WTC11 (cell line): Measurements from ENCODE around the gene MEGF9. TPM values are rescaled to one million over a fixed set of nuclear protein-coding genes. Genes with fewer than 3 reads are reported as not detected.

Experiments
- ATAC-seq: fragments of 200-7000 bp; cut with Tn5 transposase; 2 replicates; pipeline ENCODE4 v1.10.0; 2021; ENCODE audit warnings: mild to moderate bottlenecking, moderate library complexity
- CTCF ChIA-PET: fragments of 300-600 bp; sonication (Branson Sonifier 250); formaldehyde crosslinking; loops from one replicate; lab custom pipeline; 2021; ENCODE audit warnings: antibody characterized with exemption; lab: Charles Lee
- POLR2A ChIA-PET: fragments of 350-600 bp; sonication (Branson Sonifier 250); formaldehyde crosslinking; loops from one replicate; lab custom pipeline; 2021; ENCODE audit warnings: antibody characterized with exemption; lab: Charles Lee
- DNase-seq: peaks from one replicate; pipeline ENCODE4 v3.0.0; 2021; ENCODE audit warnings: low spot score
- H3K27ac Mint-ChIP-seq: 2 replicates; pipeline ENCODE4 v1.8.0; 2021; ENCODE audit warnings: mixed read lengths
- H3K27me3 Mint-ChIP-seq: 2 replicates; pipeline ENCODE4 v1.8.0; 2021; ENCODE audit warnings: low read depth, mild to moderate bottlenecking, moderate library complexity, mixed read lengths
- H3K36me3 Mint-ChIP-seq: 2 replicates; pipeline ENCODE4 v1.8.0; 2021; ENCODE audit warnings: mixed read lengths
- H3K4me1 Mint-ChIP-seq: 2 replicates; pipeline ENCODE4 v1.8.0; 2022; ENCODE audit warnings: mixed read lengths
- H3K4me3 Mint-ChIP-seq: 2 replicates; pipeline ENCODE4 v1.8.0; 2021; ENCODE audit warnings: mild to moderate bottlenecking, moderate library complexity, mixed read lengths
- H3K9me3 Mint-ChIP-seq: 2 replicates; pipeline ENCODE4 v1.8.0; 2021; ENCODE audit warnings: mixed read lengths
- FOXP1 ChIP-seq: sonication (generic); formaldehyde crosslinking; IDR thresholded peaks from 2 replicates; pipeline ENCODE4 v1.8.0; 2022; ENCODE audit warnings: missing genetic modification reagents, mild to moderate bottlenecking, moderate library complexity, borderline replicate concordance
- GTF2I ChIP-seq: fragments of 250-450 bp; sonication (Bioruptor Pico); conservative IDR thresholded peaks from 2 replicates; pipeline ENCODE4 v1.4.0; 2021; ENCODE audit warnings: mild to moderate bottlenecking
- IRF2 ChIP-seq: sonication (generic); formaldehyde crosslinking; IDR thresholded peaks from 2 replicates; pipeline ENCODE4 v1.8.0; 2022; ENCODE audit warnings: low read depth, missing genetic modification reagents, borderline replicate concordance
- MYBL2 ChIP-seq: sonication (generic); formaldehyde crosslinking; IDR thresholded peaks from 2 replicates; pipeline ENCODE4 v1.8.1; 2023; ENCODE audit warnings: mild to moderate bottlenecking, moderate library complexity, missing genetic modification reagents
- NFATC4 ChIP-seq: fragments of 250-450 bp; sonication (Bioruptor Pico); IDR thresholded peaks from 2 replicates; pipeline ENCODE4 v1.9.0; 2021; ENCODE audit warnings: mild to moderate bottlenecking
- PRRX2 ChIP-seq: fragments of 250-450 bp; sonication (Bioruptor Pico); IDR thresholded peaks from 2 replicates; pipeline ENCODE4 v1.8.0; 2021; ENCODE audit warnings: mild to moderate bottlenecking
- SP1 ChIP-seq: sonication (generic); formaldehyde crosslinking; conservative IDR thresholded peaks from 2 replicates; pipeline ENCODE4 v1.8.1; 2022; ENCODE audit warnings: missing genetic modification reagents
- STAT6 ChIP-seq: sonication (generic); formaldehyde crosslinking; conservative IDR thresholded peaks from 2 replicates; pipeline ENCODE4 v1.8.1; 2023; ENCODE audit warnings: mild to moderate bottlenecking, low read depth, missing genetic modification reagents, moderate library complexity
- TEAD1 ChIP-seq: sonication (generic); formaldehyde crosslinking; IDR thresholded peaks from 2 replicates; pipeline ENCODE4 v1.8.0; 2022; ENCODE audit warnings: mild to moderate bottlenecking, missing genetic modification reagents
- TP53 ChIP-seq: sonication (generic); formaldehyde crosslinking; IDR thresholded peaks from 2 replicates; pipeline ENCODE4 v1.8.1; 2023; ENCODE audit warnings: mild to moderate bottlenecking, missing genetic modification reagents
- ZNF138 ChIP-seq: sonication (generic); formaldehyde crosslinking; conservative IDR thresholded peaks from 2 replicates; pipeline ENCODE4 v1.8.1; 2022; ENCODE audit warnings: mild to moderate bottlenecking, moderate library complexity, missing genetic modification reagents
- ZNF396 ChIP-seq: fragments of 250-450 bp; sonication (Bioruptor Pico); IDR thresholded peaks from 2 replicates; pipeline ENCODE4 v1.8.0; 2021; ENCODE audit warnings: mild to moderate bottlenecking, moderate library complexity, borderline replicate concordance
- ZNF416 ChIP-seq: fragments of 250-450 bp; sonication (Bioruptor Pico); IDR thresholded peaks from 2 replicates; pipeline ENCODE4 v1.9.0; 2021; ENCODE audit warnings: mild to moderate bottlenecking, inconsistent platforms
- total RNA-seq: library from RNA; stranded (reverse); gene quantifications from 3 replicates; pipeline ENCODE4 v1.2.3, GENCODE V29; 2021
- TF ChIP-seq, protein P1 (sequence below): fragments of 200-600 bp; IDR thresholded peaks from 2 replicates; pipeline ENCODE4 v1.8.0; 2022; ENCODE audit warnings: antibody characterized with exemption
- TF ChIP-seq, protein P2 (sequence below): sonication (generic); formaldehyde crosslinking; IDR thresholded peaks from 2 replicates; pipeline ENCODE4 v1.8.1; 2022; ENCODE audit warnings: low read depth, missing genetic modification reagents, borderline replicate concordance
- TF ChIP-seq, protein P3 (sequence below): sonication (generic); formaldehyde crosslinking; IDR thresholded peaks from 2 replicates; pipeline ENCODE4 v1.8.1; 2023; ENCODE audit warnings: mild to moderate bottlenecking, missing genetic modification reagents
- TF ChIP-seq, protein P4 (sequence below): fragments of 250-450 bp; sonication (Bioruptor Pico); IDR thresholded peaks from 2 replicates; pipeline ENCODE4 v1.9.0; 2021; ENCODE audit warnings: moderate library complexity, mild to moderate bottlenecking, inconsistent platforms, borderline replicate concordance

The MEGF9 gene
- total RNA-seq, 1 experiment from 2014 or later = 0.92 TPM

- peak; percentile 19 for ATAC-seq
- H3K4me3 Mint-ChIP-seq = peak overlapping the region; percentile 76
- peaks cover 41% of the 10 kb centered on the region for H3K27me3 Mint-ChIP-seq
- peaks cover 17% of the 10 kb centered on the region for H3K4me1 Mint-ChIP-seq
- DNase-seq = peak; percentile 43
- H3K27ac Mint-ChIP-seq = no peak overlapping the region
- ChIA-PET POLR2A (interaction anchor here (0.7 kb wide), 1 partner anchor 78 kb away, joined by 3 read pairs; the partner anchor contains the start of gene FBXW2), CTCF (interaction anchor here (1.3 to 5.4 kb wide), 4 partner anchors 15 to 345 kb away, joined by 3 to 46 read pairs (median 4); no protein-coding TSS in a partner anchor)
- H3K36me3 Mint-ChIP-seq = no peaks in the 10 kb centered on the region
- no peaks in the 10 kb centered on the region for H3K9me3 Mint-ChIP-seq
- TF ChIP-seq SP1 (CRISPR knock-in tag) = 0 out of 2 replicates have a peak, but pooled peaks have one; percentile 24
- TF ChIP-seq STAT6 (CRISPR knock-in tag) = no peak
- TF ChIP-seq ZNF396 (CRISPR knock-in tag) = no peak
- TF ChIP-seq MYBL2 (CRISPR knock-in tag) = no peak
- TF ChIP-seq, protein P1, sequence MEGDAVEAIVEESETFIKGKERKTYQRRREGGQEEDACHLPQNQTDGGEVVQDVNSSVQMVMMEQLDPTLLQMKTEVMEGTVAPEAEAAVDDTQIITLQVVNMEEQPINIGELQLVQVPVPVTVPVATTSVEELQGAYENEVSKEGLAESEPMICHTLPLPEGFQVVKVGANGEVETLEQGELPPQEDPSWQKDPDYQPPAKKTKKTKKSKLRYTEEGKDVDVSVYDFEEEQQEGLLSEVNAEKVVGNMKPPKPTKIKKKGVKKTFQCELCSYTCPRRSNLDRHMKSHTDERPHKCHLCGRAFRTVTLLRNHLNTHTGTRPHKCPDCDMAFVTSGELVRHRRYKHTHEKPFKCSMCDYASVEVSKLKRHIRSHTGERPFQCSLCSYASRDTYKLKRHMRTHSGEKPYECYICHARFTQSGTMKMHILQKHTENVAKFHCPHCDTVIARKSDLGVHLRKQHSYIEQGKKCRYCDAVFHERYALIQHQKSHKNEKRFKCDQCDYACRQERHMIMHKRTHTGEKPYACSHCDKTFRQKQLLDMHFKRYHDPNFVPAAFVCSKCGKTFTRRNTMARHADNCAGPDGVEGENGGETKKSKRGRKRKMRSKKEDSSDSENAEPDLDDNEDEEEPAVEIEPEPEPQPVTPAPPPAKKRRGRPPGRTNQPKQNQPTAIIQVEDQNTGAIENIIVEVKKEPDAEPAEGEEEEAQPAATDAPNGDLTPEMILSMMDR = no peak
- TF ChIP-seq IRF2 (CRISPR knock-in tag) = no peak
- no peak for TF ChIP-seq ZNF416
- TF ChIP-seq TEAD1 (CRISPR knock-in tag) = no peak
Observed at GRCh38 chr9:120715389-120715924, 1.2 kb upstream of the MEGF9 start.

DNA sequence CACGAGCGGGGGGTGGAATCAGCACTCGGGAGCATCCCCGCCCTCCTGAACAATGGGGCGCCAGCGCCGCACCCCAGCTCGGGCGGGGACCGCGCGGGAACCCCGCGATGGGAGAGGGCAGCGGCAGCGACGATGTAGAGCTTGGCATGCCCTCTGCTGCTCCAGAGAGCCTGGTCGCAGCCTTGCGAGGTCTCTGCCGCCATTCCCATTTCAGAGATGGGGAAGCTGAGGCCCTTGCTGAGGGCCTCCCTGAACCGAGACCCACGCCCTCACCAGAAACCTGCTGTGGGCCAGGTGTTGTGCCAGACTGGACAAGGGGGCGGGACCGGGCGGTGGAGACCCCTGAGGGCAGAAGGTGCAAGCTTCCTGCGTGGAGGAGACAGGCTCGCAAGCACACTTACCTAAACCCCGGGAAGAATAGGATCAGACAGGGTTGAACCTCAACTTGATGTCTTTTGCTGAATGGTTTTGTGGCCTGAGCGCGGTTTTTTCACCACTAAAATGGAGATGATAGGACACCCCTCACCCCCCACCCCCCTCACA is 647 bp upstream of the MEGF9 start:
- TF ChIP-seq, protein P2, sequence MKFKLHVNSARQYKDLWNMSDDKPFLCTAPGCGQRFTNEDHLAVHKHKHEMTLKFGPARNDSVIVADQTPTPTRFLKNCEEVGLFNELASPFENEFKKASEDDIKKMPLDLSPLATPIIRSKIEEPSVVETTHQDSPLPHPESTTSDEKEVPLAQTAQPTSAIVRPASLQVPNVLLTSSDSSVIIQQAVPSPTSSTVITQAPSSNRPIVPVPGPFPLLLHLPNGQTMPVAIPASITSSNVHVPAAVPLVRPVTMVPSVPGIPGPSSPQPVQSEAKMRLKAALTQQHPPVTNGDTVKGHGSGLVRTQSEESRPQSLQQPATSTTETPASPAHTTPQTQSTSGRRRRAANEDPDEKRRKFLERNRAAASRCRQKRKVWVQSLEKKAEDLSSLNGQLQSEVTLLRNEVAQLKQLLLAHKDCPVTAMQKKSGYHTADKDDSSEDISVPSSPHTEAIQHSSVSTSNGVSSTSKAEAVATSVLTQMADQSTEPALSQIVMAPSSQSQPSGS (CRISPR knock-in tag) = no peak
- peak; percentile 28; the same call in 1 of the 2 replicates for TF ChIP-seq FOXP1 (CRISPR knock-in tag)
- TF ChIP-seq, protein P3, sequence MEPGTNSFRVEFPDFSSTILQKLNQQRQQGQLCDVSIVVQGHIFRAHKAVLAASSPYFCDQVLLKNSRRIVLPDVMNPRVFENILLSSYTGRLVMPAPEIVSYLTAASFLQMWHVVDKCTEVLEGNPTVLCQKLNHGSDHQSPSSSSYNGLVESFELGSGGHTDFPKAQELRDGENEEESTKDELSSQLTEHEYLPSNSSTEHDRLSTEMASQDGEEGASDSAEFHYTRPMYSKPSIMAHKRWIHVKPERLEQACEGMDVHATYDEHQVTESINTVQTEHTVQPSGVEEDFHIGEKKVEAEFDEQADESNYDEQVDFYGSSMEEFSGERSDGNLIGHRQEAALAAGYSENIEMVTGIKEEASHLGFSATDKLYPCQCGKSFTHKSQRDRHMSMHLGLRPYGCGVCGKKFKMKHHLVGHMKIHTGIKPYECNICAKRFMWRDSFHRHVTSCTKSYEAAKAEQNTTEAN (CRISPR knock-in tag) = peak; percentile 58; the same call in 1 of the 2 replicates
- no peak for TF ChIP-seq NFATC4 (CRISPR knock-in tag)
- 0 out of 2 replicates have a peak, but pooled peaks have one; percentile 21 for TF ChIP-seq PRRX2 (CRISPR knock-in tag)
- peak; percentile 76; the same call in 1 of the 2 replicates for TF ChIP-seq MYBL2 (CRISPR knock-in tag)
- peak; percentile 96 for TF ChIP-seq GTF2I (CRISPR knock-in tag)
- TF ChIP-seq, protein P4, sequence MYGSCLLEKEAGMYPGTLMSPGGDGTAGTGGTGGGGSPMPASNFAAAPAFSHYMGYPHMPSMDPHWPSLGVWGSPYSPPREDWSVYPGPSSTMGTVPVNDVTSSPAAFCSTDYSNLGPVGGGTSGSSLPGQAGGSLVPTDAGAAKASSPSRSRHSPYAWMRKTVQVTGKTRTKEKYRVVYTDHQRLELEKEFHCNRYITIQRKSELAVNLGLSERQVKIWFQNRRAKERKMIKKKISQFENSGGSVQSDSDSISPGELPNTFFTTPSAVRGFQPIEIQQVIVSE (CRISPR knock-in tag) = no peak
- TF ChIP-seq ZNF138 (CRISPR knock-in tag) = 0 out of 2 replicates have a peak, but pooled peaks have one; percentile 22
- TF ChIP-seq ZNF416 = no peak
- TF ChIP-seq TP53 (CRISPR knock-in tag) = no peak
- DNase-seq = peak; percentile 27
- ChIA-PET POLR2A (interaction anchor here (0.5 to 0.7 kb wide), 2 partner anchors 59 to 78 kb away, joined by 3 to 4 read pairs; partner anchors contain the start of gene FBXW2), CTCF (interaction anchor here (1.3 to 5.4 kb wide), 4 partner anchors 16 to 345 kb away, joined by 3 to 46 read pairs (median 4); no protein-coding TSS in a partner anchor)
- no peak overlapping the region for H3K27ac Mint-ChIP-seq
- no peaks in the 10 kb centered on the region for H3K9me3 Mint-ChIP-seq
- no peaks in the 10 kb centered on the region for H3K36me3 Mint-ChIP-seq
- peaks cover 17% of the 10 kb centered on the region for H3K4me1 Mint-ChIP-seq
- H3K4me3 Mint-ChIP-seq = peak overlapping the region; percentile 76
- peak; percentile 4 for ATAC-seq
- H3K27me3 Mint-ChIP-seq = peaks cover 47% of the 10 kb centered on the region
